Measurements from ENCODE around the gene CPB1.

The CPB1 gene

GRCh38 chr3:148852271-148852992, 24.8 kb downstream of the CPB1 start:
- no peak for DNase-seq
- Histone ChIP-seq H3K27ac (no peak overlapping the region), H3K4me1 (no peaks in the 10 kb centered on the region), H3K36me3 (no peaks in the 10 kb centered on the region), H3K4me3 (no peak overlapping the region), H3K27me3 (no peaks in the 10 kb centered on the region), H3K9me3 (no peaks in the 10 kb centered on the region)
- intact Hi-C loops (cut with DNase I; ENCODE audit: low total_unique reads) = loop anchor here (10.0 kb wide), 1 partner anchor 422 kb away; no protein-coding TSS in a partner anchor
- no peak for TF ChIP-seq CTCF (IDR thresholded peaks at IDR 0.05)

GRCh38 chr3:148853076-148853475, 25.5 kb downstream of the CPB1 start:
- intact Hi-C loops (cut with DNase I; ENCODE audit: low total_unique reads) = loop anchor here (10.0 kb wide), 1 partner anchor 422 kb away; no protein-coding TSS in a partner anchor

GRCh38 chr3:148854061-148854460, 26.4 kb downstream of the CPB1 start:
- Histone ChIP-seq H3K27me3 (no peaks in the 10 kb centered on the region), H3K36me3 (no peaks in the 10 kb centered on the region), H3K4me3 (no peak overlapping the region), H3K9me3 (no peaks in the 10 kb centered on the region), H3K27ac (no peak overlapping the region), H3K4me1 (no peaks in the 10 kb centered on the region)
- intact Hi-C loops (cut with DNase I; ENCODE audit: low total_unique reads) = loop anchor here (10.0 kb wide), 1 partner anchor 421 kb away; no protein-coding TSS in a partner anchor
- no peak for TF ChIP-seq CTCF (IDR thresholded peaks at IDR 0.05)
- no peak for DNase-seq

More at GRCh38 chr3:148853076-148853475, 25.5 kb downstream of the CPB1 start:
- no peak overlapping the region for H3K27ac ChIP-seq
- H3K4me3 ChIP-seq = no peak overlapping the region
- DNase-seq = no peak
- H3K27me3 ChIP-seq = no peaks in the 10 kb centered on the region
- H3K9me3 ChIP-seq = no peaks in the 10 kb centered on the region
- no peak for TF ChIP-seq CTCF (IDR thresholded peaks at IDR 0.05)
- no peaks in the 10 kb centered on the region for H3K4me1 ChIP-seq
- H3K36me3 ChIP-seq = no peaks in the 10 kb centered on the region

DNA sequence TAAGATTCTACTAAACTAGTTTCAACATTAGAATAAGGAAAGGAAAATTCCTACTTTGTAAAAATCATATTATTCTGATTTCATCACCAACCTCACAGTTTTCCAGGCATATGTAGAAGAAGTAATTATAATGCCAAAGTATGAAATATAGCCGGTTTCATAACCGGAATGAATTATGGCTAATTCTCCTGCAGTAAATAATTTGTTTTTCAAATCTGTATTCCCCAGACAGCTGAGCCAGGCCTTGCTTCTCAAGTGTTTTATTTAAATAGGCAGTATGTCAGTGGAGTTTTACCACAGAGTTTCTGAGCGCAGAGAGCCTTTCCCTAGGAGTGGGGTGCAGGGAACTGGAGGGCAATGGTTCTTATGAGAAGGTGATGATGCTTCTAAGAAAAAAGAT, 28.8 kb downstream of the CPB1 start:
- intact Hi-C loops (cut with DNase I; ENCODE audit: low total_unique reads) = loop anchor here (10.0 kb wide), 1 partner anchor 418 kb away; no protein-coding TSS in a partner anchor
- TF ChIP-seq CTCF (IDR thresholded peaks at IDR 0.05) = no peak
- H3K27ac ChIP-seq = no peak overlapping the region

GRCh38 chr3:148857316-148857715, 29.7 kb downstream of the CPB1 start:
- TF ChIP-seq CTCF (IDR thresholded peaks at IDR 0.05) = no peak
- Histone ChIP-seq H3K9me3 (no peaks in the 10 kb centered on the region), H3K36me3 (no peaks in the 10 kb centered on the region), H3K4me3 (no peak overlapping the region), H3K27me3 (no peaks in the 10 kb centered on the region), H3K27ac (no peak overlapping the region), H3K4me1 (no peaks in the 10 kb centered on the region)
- no peak for DNase-seq
- intact Hi-C loops (cut with DNase I; ENCODE audit: low total_unique reads) = loop anchor here (10.0 kb wide), 1 partner anchor 417 kb away; no protein-coding TSS in a partner anchor

More for the DNA sequence above, 28.8 kb downstream of the CPB1 start:
- Histone ChIP-seq H3K27me3 (no peaks in the 10 kb centered on the region), H3K4me1 (no peaks in the 10 kb centered on the region), H3K4me3 (no peak overlapping the region), H3K36me3 (no peaks in the 10 kb centered on the region), H3K9me3 (no peaks in the 10 kb centered on the region)
- DNase-seq = peak in 1 of 2 donors; percentile 25

Data from tibial artery (tissue), 4 donors.